ENCODE data around the gene DMRTC1. TPM values are rescaled to one million over a fixed set of nuclear protein-coding genes. Genes with fewer than 3 reads are reported as not detected.
"Not testable (repeated sequence)": the region's sequence is repeated elsewhere in the genome, so short reads cannot be mapped to it uniquely, and the experiment has no call there.

Gene DMRTC1
- total RNA-seq, 2 experiments from 2014 or later, result not detected

DNA sequence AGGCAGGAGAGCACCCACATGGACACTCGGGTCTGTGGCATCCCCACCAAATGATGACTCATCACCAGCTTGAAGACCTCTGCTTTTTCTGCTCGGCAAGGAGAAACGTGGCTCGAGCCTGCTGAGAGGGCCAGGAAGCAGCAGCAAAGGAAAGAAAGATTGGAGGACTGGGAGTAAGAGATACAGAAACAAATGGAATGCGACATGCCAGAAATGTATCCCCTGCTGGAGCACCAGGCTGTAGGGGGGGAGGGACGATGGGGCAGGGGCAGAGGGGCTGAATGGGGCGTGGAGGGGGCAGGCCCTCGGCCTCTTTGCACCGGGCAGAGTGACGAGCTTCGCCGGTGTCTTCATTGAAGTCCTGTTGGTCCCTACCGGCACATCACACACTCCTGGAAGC is 31.3 kb downstream of the DMRTC1 start, which contains the start of gene FAM236C:
Gene FAM236C (plus strand): TSS at position 301 of the 400 bp plus-strand sequence. CDS start 100 bp downstream, outside the sequence.
- H3K4me1 Mint-ChIP-seq (ENCODE audit: low read depth); DNase-seq; H3K36me3 Mint-ChIP-seq (ENCODE audit: low read depth); ATAC-seq; POLR2A ChIA-PET; H3K27ac Mint-ChIP-seq; intact Hi-C loops (cut with micrococcal nuclease); H3K4me3 Mint-ChIP-seq; CTCF ChIA-PET; H3K9me3 Mint-ChIP-seq; H3K27me3 Mint-ChIP-seq: not testable (repeated sequence)

DNA sequence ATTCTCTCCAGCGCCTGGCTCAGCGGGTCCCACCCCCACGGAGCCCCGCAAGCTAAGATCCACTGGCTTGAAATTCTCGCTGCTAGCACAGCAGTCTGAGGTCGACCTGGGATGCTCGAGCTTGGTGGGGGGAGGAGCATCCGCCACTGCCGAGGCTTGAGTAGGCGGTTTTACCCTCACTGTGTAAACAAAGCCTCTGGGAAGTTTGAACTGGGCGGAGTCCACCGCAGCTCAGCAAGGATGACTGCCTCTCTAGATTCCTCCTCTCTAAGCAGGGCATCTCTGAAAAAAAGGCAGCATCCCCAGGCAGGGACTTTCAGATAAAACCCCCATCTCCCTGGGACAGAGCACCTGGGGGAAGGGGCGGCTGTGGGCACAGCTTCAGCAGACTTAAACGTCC is 53.9 kb downstream of the DMRTC1 start:
- DNase-seq; POLR2A ChIA-PET; CTCF ChIA-PET; H3K9me3 Mint-ChIP-seq; H3K4me1 Mint-ChIP-seq (ENCODE audit: low read depth); H3K36me3 Mint-ChIP-seq (ENCODE audit: low read depth); H3K27ac Mint-ChIP-seq; H3K4me3 Mint-ChIP-seq; intact Hi-C loops (cut with micrococcal nuclease); H3K27me3 Mint-ChIP-seq; ATAC-seq: not testable (repeated sequence)

DNA sequence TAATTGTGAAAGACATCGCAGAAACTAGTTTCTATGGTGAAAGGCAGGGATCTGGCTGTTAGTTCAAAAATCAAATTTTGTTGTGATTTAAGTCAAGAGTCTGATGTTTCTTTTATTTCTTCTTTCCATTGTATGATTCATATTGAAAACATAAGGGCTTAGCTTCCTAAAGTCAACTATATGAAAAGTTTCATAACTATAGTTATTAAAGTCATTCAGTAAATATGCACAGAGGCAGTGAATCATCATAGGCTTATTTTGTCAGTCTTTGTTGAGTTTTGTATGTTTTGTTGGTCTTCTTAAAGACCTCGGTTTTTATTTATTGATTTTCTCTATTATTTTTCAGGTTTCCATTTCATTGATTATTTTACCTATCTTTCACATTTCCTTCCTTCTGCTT is 60.7 kb downstream of the DMRTC1 start:
- POLR2A ChIA-PET; CTCF ChIA-PET; H3K27ac Mint-ChIP-seq; ATAC-seq; H3K4me1 Mint-ChIP-seq (ENCODE audit: low read depth); DNase-seq; H3K4me3 Mint-ChIP-seq; H3K27me3 Mint-ChIP-seq; H3K9me3 Mint-ChIP-seq; H3K36me3 Mint-ChIP-seq (ENCODE audit: low read depth); intact Hi-C loops (cut with micrococcal nuclease): not testable (repeated sequence)

DNA sequence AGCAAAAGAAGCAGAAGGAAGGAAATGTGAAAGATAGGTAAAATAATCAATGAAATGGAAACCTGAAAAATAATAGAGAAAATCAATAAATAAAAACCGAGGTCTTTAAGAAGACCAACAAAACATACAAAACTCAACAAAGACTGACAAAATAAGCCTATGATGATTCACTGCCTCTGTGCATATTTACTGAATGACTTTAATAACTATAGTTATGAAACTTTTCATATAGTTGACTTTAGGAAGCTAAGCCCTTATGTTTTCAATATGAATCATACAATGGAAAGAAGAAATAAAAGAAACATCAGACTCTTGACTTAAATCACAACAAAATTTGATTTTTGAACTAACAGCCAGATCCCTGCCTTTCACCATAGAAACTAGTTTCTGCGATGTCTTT is 106.1 kb downstream of the DMRTC1 start:
- DNase-seq; H3K4me3 Mint-ChIP-seq; H3K27ac Mint-ChIP-seq; H3K27me3 Mint-ChIP-seq; CTCF ChIA-PET; ATAC-seq; H3K36me3 Mint-ChIP-seq (ENCODE audit: low read depth); POLR2A ChIA-PET; intact Hi-C loops (cut with micrococcal nuclease); H3K9me3 Mint-ChIP-seq; H3K4me1 Mint-ChIP-seq (ENCODE audit: low read depth): not testable (repeated sequence)

DNA sequence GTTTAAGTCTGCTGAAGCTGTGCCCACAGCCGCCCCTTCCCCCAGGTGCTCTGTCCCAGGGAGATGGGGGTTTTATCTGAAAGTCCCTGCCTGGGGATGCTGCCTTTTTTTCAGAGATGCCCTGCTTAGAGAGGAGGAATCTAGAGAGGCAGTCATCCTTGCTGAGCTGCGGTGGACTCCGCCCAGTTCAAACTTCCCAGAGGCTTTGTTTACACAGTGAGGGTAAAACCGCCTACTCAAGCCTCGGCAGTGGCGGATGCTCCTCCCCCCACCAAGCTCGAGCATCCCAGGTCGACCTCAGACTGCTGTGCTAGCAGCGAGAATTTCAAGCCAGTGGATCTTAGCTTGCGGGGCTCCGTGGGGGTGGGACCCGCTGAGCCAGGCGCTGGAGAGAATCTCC is 112.9 kb downstream of the DMRTC1 start:
- POLR2A ChIA-PET; H3K27ac Mint-ChIP-seq; H3K4me1 Mint-ChIP-seq (ENCODE audit: low read depth); H3K36me3 Mint-ChIP-seq (ENCODE audit: low read depth); CTCF ChIA-PET; H3K9me3 Mint-ChIP-seq; ATAC-seq; DNase-seq; H3K27me3 Mint-ChIP-seq; H3K4me3 Mint-ChIP-seq; intact Hi-C loops (cut with micrococcal nuclease): not testable (repeated sequence)

Other genes starting within 250 kb of the DMRTC1 start
- 1 to 10 TPM; 6.9 to 8.0 TPM for gene PHKA1, start 229.5 kb downstream of the DMRTC1 start, total RNA-seq
- not detected for gene DMRTC1B, start 166.9 kb downstream of the DMRTC1 start, total RNA-seq
- not detected for gene FAM236B, start 161.2 kb downstream of the DMRTC1 start, total RNA-seq
- not detected for gene FAM236D, start 135.6 kb downstream of the DMRTC1 start, total RNA-seq
- gene FAM236C, start 31.2 kb downstream of the DMRTC1 start, total RNA-seq, result not detected
- gene FAM236A, start 5.6 kb downstream of the DMRTC1 start, total RNA-seq, result not detected
- gene PABPC1L2B, start 59.1 kb upstream of the DMRTC1 start, total RNA-seq, result not detected
- not detected for gene PABPC1L2A, start 135.7 kb upstream of the DMRTC1 start, total RNA-seq

All from activated CD8-positive, alpha-beta T cell treated with anti-CD3 and anti-CD28 coated beads for 36 hours (primary cell).